ENCODE measurements around the gene CA11.

- TF ChIP-seq GATA2 (IDR thresholded peaks at IDR 0.05; ENCODE audit: low read depth, low read length), result no peak
- TF ChIP-seq GATA3 (IDR thresholded peaks at IDR 0.05; ENCODE audit: low read depth, low read length), result no peak
These were observed 15.7 kb upstream of the CA11 start for GRCh38 chr19:48661711-48662090.

Measured in SH-SY5Y (cell line).